Fibroblast of lung (primary cell): ENCODE measurements around the gene TRAPPC2. TPM values are rescaled to one million over a fixed set of nuclear protein-coding genes. Genes with fewer than 3 reads are reported as not detected.
A peak's percentile ranks its signal among the peaks of the same experiment; 100 is the strongest.

Source experiments
- DNase-seq, 2 donors: peaks; one replicate each; pipeline versions ENCODE4 v3.0.0 to v3.0.0-alpha.2; 2010; ENCODE audit warnings: low read depth in 2 of 2
- H2AFZ ChIP-seq: 2 replicates; pipeline ENCODE4 v1.5.1; 2012; ENCODE audit warnings: low read length, control low read depth, inconsistent platforms
- H3K27ac ChIP-seq: 2 replicates; pipeline ENCODE4 v1.5.1; 2011; ENCODE audit warnings: low read length, control low read depth; ENCODE audit not compliant: insufficient read depth
- H3K27me3 ChIP-seq: 2 replicates; pipeline ENCODE4 v1.5.1; 2011; ENCODE audit warnings: mild to moderate bottlenecking, low read length; ENCODE audit not compliant: control insufficient read depth, insufficient read depth
- H3K36me3 ChIP-seq: 2 replicates; pipeline ENCODE4 v1.5.1; 2011; ENCODE audit warnings: low read length; ENCODE audit not compliant: control insufficient read depth, insufficient read depth
- H3K4me1 ChIP-seq: 2 replicates; pipeline ENCODE4 v1.5.1; 2011; ENCODE audit warnings: low read length; ENCODE audit not compliant: control insufficient read depth, insufficient read depth; ENCODE audit errors: extremely low read depth
- H3K4me2 ChIP-seq: 2 replicates; pipeline ENCODE4 v1.5.1; 2011; ENCODE audit warnings: low read length, control low read depth; ENCODE audit not compliant: insufficient read depth; ENCODE audit errors: extremely low read depth
- H3K4me3 ChIP-seq, 4 experiments: fragments of 200-600 bp in 1 of 4; sonication (generic) in 1 of 4; replicated peaks in 1 of 4; 2 replicates each; pipeline ENCODE4 v1.5.1; 2011 to 2016; ENCODE audit warnings: low read length in 4 of 4, low read depth in 3 of 4, mild to moderate bottlenecking in 3 of 4, control low read depth in 2 of 4, inconsistent platforms in 1 of 4, mixed read lengths in 1 of 4; ENCODE audit not compliant: insufficient read depth in 1 of 4; ENCODE audit errors: control extremely low read depth in 1 of 4
- H3K79me2 ChIP-seq: 2 replicates; pipeline ENCODE4 v1.5.1; 2012; ENCODE audit warnings: mild to moderate bottlenecking, low read length, inconsistent platforms; ENCODE audit not compliant: control insufficient read depth, insufficient read depth
- H3K9ac ChIP-seq: 2 replicates; pipeline ENCODE4 v1.5.1; 2011; ENCODE audit warnings: mild to moderate bottlenecking, low read length, control low read depth; ENCODE audit not compliant: insufficient read depth
- H3K9me3 ChIP-seq: 2 replicates; pipeline ENCODE4 v1.5.1; 2012; ENCODE audit warnings: low read depth, low read length; ENCODE audit not compliant: control insufficient read depth, insufficient read depth
- H4K20me1 ChIP-seq: 2 replicates; pipeline ENCODE4 v1.5.1; 2011; ENCODE audit warnings: low read length; ENCODE audit not compliant: control insufficient read depth, insufficient read depth; ENCODE audit errors: extremely low read depth
- EZH2 ChIP-seq: IDR thresholded peaks from 2 replicates; pipeline ENCODE4 v1.5.1; 2012; ENCODE audit warnings: low read length, control low read depth, mild to moderate bottlenecking; ENCODE audit errors: missing control alignments
- polyA plus RNA-seq, 2 donors: library from polyadenylated mRNA; depleted of rRNA in 1 of 2; stranded (reverse) in 1 of 2; unstranded in 1 of 2; fragments of >200 nt; gene quantifications; 2 replicates each; pipeline ENCODE4 v1.2.1, GENCODE V29; 2011 to 2012; ENCODE audit warnings: missing spikeins in 1 of 2
- total RNA-seq: library from RNA; depleted of rRNA; stranded (reverse); fragments of >200 nt; gene quantifications from 2 replicates; pipeline ENCODE4 v1.2.1, GENCODE V29; 2014
- TF ChIP-seq, protein P1 (sequence below), 2 donors: IDR thresholded peaks in 1 of 2; conservative IDR thresholded peaks in 1 of 2; 1 replicate in 1 of 2; 2 replicates in 1 of 2; pipeline ENCODE4 v1.5.1; 2011 to 2012; ENCODE audit warnings: low read length in 2 of 2, control low read depth in 1 of 2, inconsistent platforms in 1 of 2, low read depth in 1 of 2, mild to moderate bottlenecking in 1 of 2

The TRAPPC2 gene
- total and polyA plus RNA-seq, 2 donors (not counting 1 experiment from before 2014, with no cell fraction given) = 16.0 to 22.0 TPM

GRCh38 chrX:13693341-13693961, 41.0 kb downstream of the TRAPPC2 start:
- Histone ChIP-seq H3K4me2 (no peak overlapping the region), H2AFZ (no peak overlapping the region), H3K4me3 (no peak overlapping the region), H3K4me1 (no peaks in the 10 kb centered on the region), H3K27me3 (no peaks in the 10 kb centered on the region), H3K36me3 (no peaks in the 10 kb centered on the region), H3K27ac (no peak overlapping the region), H4K20me1 (peaks cover 3% of the 10 kb centered on the region), H3K9ac (no peak overlapping the region), H3K9me3 (no peaks in the 10 kb centered on the region), H3K79me2 (peaks cover 65% of the 10 kb centered on the region)
- no peak for DNase-seq
- TF ChIP-seq EZH2 = no peak
- TF ChIP-seq, protein P1, sequence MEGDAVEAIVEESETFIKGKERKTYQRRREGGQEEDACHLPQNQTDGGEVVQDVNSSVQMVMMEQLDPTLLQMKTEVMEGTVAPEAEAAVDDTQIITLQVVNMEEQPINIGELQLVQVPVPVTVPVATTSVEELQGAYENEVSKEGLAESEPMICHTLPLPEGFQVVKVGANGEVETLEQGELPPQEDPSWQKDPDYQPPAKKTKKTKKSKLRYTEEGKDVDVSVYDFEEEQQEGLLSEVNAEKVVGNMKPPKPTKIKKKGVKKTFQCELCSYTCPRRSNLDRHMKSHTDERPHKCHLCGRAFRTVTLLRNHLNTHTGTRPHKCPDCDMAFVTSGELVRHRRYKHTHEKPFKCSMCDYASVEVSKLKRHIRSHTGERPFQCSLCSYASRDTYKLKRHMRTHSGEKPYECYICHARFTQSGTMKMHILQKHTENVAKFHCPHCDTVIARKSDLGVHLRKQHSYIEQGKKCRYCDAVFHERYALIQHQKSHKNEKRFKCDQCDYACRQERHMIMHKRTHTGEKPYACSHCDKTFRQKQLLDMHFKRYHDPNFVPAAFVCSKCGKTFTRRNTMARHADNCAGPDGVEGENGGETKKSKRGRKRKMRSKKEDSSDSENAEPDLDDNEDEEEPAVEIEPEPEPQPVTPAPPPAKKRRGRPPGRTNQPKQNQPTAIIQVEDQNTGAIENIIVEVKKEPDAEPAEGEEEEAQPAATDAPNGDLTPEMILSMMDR (conservative IDR thresholded peaks at IDR 0.05 in 1 of 2, IDR thresholded peaks at IDR 0.05 in 1 of 2; ENCODE audit: low read depth in 1 of 2, low read length in 2 of 2) = no peak

DNA sequence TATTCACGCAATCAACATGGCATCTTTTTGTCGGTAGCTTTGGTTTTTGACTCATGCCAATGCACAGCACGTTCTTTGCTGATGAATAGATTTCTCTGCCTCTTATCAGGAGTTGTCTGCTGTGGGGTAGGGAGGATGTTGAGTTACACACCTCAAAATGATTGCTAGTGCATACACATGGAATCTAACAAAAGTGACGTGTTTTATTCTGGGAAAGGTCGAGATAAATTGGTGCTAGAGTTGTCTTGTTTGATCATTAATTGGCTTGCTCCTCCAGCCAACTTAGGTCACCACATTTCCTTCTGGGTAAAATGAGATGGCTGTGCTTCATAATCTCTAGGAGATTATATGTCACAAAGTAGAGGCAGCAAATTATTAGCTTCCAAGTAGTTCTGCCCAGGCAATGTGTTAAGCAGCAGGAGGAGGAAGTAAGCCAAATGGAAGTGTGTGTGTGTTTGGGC, 41.6 kb downstream of the TRAPPC2 start:
- no peak for TF ChIP-seq EZH2
- TF ChIP-seq, protein P1 (conservative IDR thresholded peaks at IDR 0.05 in 1 of 2, IDR thresholded peaks at IDR 0.05 in 1 of 2; ENCODE audit: low read depth in 1 of 2, low read length in 2 of 2) = no peak
- peak in 1 of 2 donors; percentile 66 for DNase-seq
- H3K36me3 ChIP-seq = no peaks in the 10 kb centered on the region
- H3K27me3 ChIP-seq = no peaks in the 10 kb centered on the region
- H3K4me2 ChIP-seq = no peak overlapping the region
- H4K20me1 ChIP-seq = peaks cover 3% of the 10 kb centered on the region
- H3K4me3 ChIP-seq = no peak overlapping the region
- H3K79me2 ChIP-seq = peaks cover 64% of the 10 kb centered on the region
- H2AFZ ChIP-seq = no peak overlapping the region
- no peaks in the 10 kb centered on the region for H3K9me3 ChIP-seq
- H3K9ac ChIP-seq = no peak overlapping the region
- H3K27ac ChIP-seq = no peak overlapping the region
- no peaks in the 10 kb centered on the region for H3K4me1 ChIP-seq

GRCh38 chrX:13691841-13692371, 42.5 kb downstream of the TRAPPC2 start:
- no peaks in the 10 kb centered on the region for H3K27me3 ChIP-seq
- H3K4me3 ChIP-seq = no peak overlapping the region
- H2AFZ ChIP-seq = no peak overlapping the region
- no peak overlapping the region for H3K9ac ChIP-seq
- no peaks in the 10 kb centered on the region for H3K9me3 ChIP-seq
- peak in 1 of 2 donors; percentile 21 for DNase-seq
- H3K27ac ChIP-seq = no peak overlapping the region
- no peaks in the 10 kb centered on the region for H3K4me1 ChIP-seq
- H3K36me3 ChIP-seq = no peaks in the 10 kb centered on the region
- TF ChIP-seq EZH2 = no peak
- TF ChIP-seq, protein P1 (conservative IDR thresholded peaks at IDR 0.05 in 1 of 2, IDR thresholded peaks at IDR 0.05 in 1 of 2; ENCODE audit: low read depth in 1 of 2, low read length in 2 of 2) = no peak
- H3K4me2 ChIP-seq = no peak overlapping the region
- peaks cover 3% of the 10 kb centered on the region for H4K20me1 ChIP-seq
- H3K79me2 ChIP-seq = peaks cover 62% of the 10 kb centered on the region
